ENCODE results near the gene SLA2.

DNA sequence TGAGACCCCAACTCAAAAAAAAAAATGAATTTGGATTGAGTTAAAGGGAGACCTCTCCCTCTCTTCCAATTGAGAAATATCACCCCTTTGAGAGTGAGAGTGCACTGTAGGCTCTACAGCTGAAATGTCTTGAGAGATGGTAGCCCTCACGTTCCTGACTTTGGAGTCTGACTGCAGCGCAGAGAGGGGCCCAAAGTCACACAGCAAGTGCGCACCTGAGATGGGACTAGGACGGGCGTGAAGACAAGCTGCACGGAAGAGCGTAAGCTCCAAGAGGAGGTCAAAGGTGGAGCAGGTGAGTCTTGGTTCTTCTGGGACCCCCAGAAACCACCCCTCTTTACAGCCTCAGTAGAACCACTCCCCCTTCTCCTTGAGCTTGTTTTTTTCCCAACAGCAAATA is 643 bp downstream of the SLA2 start:
- TF ChIP-seq POLR2A (IDR thresholded peaks at IDR 0.05; ENCODE audit: low read depth, low read length) = no peak
- TF ChIP-seq POLR2AphosphoS5 (IDR thresholded peaks at IDR 0.05; ENCODE audit: low read depth, low read length) = no peak
- no peak for TF ChIP-seq TAF1 (IDR thresholded peaks at IDR 0.05; ENCODE audit: low read depth, low read length)
